T-helper 1 cell treated with Interleukin-12 subunit alpha and Interleukin-12 subunit beta and Interleukin-4 antibody, amounts not matched to agents 30 ng/mL and 1 ng/mL, for 36 hours (primary cell): Measurements from ENCODE around the gene HIBCH. TPM values are rescaled to one million over a fixed set of nuclear protein-coding genes. Genes with fewer than 3 reads are reported as not detected.
"Not testable (repeated sequence)": the region's sequence is repeated elsewhere in the genome, so short reads cannot be mapped to it uniquely, and the experiment has no call there.

ENCODE experiments used
- intact Hi-C: fragments of 100-400 bp; cut with micrococcal nuclease; formaldehyde crosslinking; loops from one replicate; pipeline ENCODE4 v1.15.1; 2024
- total RNA-seq: library from RNA; stranded (reverse); gene quantifications from 2 replicates; pipeline ENCODE4 v1.2.3, GENCODE V29; 2022

HIBCH gene, protein sequence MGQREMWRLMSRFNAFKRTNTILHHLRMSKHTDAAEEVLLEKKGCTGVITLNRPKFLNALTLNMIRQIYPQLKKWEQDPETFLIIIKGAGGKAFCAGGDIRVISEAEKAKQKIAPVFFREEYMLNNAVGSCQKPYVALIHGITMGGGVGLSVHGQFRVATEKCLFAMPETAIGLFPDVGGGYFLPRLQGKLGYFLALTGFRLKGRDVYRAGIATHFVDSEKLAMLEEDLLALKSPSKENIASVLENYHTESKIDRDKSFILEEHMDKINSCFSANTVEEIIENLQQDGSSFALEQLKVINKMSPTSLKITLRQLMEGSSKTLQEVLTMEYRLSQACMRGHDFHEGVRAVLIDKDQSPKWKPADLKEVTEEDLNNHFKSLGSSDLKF
- 17.2 and 18.8 TPM in 2 replicates for total RNA-seq

DNA sequence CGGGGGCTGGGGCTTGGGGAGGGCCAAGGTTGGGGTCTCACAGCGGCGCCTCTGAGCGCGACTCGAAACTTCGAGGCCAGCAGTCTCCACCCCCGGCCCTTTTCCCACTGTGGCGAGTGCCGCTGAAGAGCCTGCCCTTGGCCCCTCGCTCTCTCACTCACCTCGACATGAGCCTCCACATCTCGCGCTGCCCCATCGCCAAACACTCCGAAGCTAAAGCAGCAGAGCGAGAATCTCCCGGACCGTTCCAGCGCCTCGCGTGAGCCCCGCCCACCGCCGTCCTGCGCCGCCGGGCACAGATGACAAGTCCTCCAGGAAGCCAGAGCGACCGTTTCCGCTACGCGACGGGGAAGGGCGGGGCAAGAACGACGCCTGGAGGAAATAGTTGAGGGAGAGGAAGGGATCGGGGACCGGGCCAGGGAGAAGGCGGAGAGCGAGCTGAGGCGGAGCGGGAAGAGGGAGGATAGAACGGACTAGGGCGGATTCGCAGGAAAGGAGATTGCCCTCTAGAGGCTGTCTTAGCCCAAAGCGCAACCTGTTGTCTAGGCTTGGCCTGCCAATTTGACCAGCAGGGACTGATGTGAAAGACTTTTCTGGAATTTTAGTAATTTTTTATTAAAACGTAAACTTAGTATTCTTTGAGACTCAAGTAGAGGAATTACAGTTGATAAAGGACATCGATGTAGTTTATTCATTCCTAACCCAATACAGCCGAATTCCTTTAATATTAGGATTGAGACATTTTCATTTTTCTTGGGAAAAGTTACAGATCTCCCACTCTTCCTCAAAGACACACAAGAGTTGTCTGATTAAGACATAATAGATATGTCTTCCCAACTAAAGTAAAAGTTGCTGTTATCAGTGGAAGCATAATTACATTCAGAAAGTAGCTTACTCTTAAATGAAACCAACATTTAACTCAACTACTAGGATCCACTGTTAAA is at the start of gene HIBCH:
Gene HIBCH, minus strand, starts transcription at position 272 of the 944 bp plus-strand sequence. Its CDS starts 76 bp downstream, at position 196.
- intact Hi-C loops, result loop anchor here (1.0 to 10.0 kb wide), 14 partner anchors 24 to 879 kb away; partner anchors contain the start of genes ASNSD1, GLS, NAB1 and ORMDL1

DNA sequence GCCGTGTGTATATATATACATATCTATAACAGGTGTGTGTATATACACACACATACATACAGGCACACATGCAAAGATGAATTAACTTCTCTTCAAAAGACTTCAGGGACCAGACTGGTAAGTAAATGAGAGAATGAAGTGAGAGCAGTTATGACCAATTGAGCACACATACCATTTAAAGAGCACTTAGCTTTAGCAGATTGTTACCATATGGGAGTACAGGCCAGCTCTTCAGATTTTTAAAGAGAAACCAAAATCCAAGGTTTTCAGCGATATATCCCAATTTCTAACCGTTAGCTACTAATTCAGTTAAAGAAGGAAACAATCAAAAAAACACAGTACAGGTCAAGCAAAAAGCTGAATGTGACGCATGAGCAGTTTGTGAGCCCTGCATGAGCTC is 47.5 kb upstream of the HIBCH start:
- intact Hi-C loops, result no loop called here

DNA sequence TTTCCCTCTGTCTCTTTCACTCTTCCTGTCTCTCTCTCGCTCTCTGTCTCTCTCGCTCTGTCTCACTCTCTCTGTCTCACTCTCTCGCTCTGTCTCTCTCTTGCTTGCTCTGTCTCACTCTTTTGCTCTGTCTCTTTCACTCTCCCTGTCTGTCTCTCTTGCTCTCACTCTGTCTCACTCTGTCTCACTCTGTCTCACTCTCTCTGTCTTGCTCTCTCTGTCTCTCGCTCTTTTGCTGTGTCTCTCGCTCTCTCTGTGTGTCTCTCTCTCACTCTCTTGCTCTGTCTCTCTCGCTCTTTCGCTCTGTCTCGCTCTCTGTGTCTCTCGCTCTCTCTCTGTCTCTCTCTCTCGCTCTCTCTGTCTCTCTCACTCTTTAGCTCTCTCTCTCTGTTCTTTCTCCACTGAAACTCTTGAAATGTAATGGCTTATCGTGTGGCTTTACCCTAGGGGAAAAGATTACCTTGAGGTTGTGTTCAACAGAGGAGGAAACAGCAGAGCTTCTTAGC is 46.7 kb upstream of the HIBCH start:
- intact Hi-C loops, result no loop called here

DNA sequence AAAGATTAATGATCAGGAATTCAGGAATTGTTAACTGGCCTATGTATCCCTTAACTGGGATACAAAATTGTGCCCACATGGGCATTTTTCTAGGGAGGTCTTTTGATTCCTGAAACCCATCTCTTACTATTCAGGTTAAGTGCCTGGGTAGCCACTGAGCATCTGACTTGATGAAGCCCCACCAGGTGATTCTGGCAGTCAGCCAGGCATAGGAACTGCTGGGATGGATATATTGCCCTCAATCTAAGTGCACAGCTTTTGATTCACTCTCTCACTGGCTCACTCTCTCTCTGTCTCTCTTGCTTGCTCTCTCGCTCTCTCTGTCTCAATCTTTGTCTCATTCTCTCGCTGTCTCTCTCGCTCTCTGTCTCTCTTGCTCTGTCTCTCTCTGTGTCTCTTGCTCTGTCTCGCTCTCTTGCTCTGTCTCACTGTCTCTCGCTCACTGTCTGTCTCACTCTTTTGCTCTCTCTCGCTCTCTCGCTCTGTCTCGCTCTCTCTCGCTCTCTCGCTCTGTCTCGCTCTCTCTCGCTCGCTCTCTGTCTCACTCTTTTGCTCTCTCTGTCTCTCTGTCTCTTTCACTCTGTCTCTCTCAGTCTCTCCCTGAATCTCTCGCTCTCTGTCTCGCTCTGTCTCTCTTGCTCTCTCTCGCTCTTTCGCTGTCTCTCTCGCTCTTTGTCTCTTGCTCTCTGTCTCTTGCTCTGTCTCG is 46.0 kb upstream of the HIBCH start:
- intact Hi-C loops, result no loop called here

DNA sequence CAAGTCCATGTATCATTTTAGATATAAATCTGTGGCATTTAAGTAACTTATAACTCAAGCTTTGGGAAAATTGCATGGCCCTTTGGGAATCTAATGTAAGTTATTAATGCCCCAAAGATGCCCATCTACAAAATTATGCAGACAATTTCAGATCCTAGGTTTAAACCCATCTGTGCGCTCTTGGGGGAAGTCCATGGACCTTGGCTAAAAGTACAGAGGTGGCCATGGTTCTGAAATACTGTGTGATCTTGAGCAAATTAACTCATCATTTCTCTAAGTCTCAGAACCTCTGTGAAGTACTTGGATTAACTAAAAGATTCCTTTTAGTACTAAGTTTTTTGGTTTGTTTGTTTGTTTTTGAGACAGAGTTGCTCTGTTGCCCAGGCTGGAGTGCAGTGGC is 43.3 kb upstream of the HIBCH start:
- intact Hi-C loops, result no loop called here

DNA sequence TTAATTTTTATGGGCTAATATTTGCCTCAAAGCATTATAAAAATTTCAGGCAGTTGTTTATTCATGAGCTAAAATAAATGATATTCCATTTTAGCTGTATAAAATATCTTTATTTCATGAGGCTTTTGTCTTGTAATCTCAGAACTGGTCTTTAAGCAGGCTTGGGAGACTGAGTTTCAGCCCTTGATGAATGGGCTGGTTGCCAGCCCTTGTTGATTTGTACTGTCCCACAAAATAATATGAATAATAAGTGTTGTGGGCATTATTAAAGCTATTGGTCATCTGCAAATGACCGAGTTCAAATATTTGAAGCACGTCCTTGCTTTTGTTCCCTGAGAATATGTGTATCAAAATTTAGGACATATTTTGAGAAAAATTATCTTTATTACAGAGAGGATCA is 41.9 kb upstream of the HIBCH start:
- intact Hi-C loops, result no loop called here

DNA sequence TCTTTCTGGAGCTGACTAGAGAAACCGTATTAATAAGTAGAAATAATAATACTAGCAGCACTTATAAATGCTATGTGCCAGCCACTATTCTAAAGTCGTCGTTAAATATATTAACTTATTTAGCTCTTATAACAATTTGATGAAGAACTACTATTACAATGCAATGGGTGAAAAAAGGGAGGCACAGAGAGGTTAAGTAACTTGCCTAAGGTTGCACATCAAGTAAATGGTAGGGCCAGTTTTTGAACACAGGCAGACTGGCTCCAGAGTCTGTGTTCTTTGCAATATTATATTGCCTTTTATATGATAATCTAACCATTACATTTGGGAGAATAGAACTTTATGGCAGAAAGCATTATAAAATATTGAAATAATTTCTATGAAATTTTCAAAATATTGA is 41.3 kb upstream of the HIBCH start:
- intact Hi-C loops, result loop anchor here (1.0 kb wide), 3 partner anchors 11 to 42 kb away; partner anchors contain the start of gene HIBCH

DNA sequence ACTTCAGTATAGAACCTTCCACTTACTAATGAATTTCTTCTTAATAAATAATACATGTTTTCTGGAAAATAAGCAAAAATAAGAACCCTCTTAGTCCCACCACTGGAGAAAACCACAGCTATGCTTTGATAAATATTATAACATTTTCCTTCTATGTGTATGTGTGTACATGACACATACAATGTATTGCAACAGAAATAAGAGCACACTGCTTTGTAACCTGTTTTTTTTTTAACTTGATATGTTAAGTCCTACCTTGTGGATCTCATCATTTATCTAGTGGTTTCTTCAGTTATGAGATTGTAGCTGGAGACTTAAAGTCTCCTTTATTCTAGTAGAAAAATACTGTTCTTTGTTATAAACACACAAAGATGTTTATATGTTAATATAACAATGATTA is 40.9 kb upstream of the HIBCH start:
- intact Hi-C loops, result loop anchor here (1.0 kb wide), 3 partner anchors 12 to 41 kb away; partner anchors contain the start of gene HIBCH

DNA sequence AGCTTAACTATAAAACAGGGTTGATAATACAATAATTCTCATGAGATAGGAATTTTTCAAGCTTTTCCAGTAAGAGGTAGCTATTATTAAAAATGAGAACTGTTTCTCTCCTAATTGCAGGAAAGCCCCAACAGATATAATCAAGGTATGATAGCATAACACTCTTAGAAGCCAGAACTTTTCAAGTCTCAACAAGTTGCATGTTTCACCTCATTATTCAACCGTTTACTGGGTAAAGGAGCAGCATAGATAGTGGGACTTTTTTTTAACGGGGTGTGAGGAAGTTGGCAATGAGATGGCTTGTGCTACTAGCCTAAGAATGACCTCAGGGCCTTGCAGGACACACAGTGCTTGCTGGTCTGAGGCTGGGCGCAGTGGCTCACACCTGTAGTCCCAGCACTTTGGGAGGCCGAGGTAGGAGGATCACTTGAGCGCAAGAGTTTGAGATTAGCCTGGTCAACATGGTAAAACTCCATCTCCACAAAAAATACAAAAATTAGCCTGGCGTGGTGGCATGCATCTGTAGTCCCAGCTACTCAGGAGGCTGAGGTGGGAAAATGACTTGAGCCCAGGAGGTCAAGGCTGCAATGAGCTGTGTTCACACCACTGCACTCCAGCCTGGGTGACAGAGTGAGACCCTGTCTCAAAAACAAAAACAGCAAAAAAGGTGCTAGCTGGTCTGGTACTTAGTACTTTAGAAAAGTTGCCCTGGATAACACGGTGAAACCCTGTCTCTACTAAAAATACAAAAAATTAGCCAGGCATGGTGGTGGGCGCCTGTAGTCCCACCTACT is 39.2 kb upstream of the HIBCH start:
- intact Hi-C loops, result not testable (repeated sequence)

DNA sequence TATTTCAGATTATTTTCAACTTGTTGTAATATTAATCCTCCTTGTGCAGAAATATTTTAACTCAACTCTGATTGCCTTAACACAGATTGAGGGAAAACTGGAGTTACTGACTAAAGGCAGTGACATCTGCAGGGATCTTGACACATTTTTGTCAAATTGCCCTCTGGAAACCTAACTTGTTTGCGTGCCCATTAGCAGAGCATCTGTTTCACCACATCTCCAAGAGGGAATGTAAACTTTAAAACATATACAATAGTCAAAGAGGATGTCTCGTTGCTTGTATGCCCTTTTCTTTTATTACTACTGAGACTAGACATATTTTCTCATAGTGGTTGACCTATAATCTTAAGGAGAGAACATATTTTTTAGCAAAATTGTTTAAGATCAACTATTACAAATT is 38.0 kb upstream of the HIBCH start:
- intact Hi-C loops, result no loop called here

DNA sequence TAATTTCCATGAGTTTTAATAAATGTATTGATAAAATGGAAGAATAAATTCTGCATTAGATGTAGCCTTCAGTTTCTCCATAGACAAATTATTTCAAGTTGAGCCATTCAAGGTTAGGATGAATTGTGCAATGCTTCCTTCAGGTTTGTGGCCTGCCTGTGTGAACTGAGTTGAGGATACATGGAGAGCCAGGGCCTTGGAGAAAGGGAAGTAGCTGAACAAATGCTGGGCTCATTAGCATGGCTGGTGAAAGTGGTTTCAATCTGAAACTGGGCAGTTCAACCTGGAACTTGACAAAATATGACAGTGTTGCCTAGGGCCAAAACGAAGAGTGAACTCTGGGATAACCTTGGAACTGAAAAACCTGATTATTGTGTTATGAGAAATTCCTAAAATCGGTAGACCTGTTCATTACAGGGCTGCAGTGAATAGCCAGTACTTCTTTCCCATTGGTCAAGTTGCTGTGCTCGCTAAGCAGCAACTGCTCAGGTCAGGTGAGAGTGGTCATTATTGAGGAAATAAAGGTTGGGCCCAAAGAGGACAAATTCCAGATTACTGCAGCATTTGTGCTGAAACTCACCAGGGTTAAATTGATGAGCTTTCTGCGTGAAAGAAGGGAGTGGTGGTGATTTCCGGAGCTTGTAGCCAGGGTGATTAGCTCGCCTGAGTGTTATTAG is 36.5 kb upstream of the HIBCH start:
- intact Hi-C loops, result no loop called here

DNA sequence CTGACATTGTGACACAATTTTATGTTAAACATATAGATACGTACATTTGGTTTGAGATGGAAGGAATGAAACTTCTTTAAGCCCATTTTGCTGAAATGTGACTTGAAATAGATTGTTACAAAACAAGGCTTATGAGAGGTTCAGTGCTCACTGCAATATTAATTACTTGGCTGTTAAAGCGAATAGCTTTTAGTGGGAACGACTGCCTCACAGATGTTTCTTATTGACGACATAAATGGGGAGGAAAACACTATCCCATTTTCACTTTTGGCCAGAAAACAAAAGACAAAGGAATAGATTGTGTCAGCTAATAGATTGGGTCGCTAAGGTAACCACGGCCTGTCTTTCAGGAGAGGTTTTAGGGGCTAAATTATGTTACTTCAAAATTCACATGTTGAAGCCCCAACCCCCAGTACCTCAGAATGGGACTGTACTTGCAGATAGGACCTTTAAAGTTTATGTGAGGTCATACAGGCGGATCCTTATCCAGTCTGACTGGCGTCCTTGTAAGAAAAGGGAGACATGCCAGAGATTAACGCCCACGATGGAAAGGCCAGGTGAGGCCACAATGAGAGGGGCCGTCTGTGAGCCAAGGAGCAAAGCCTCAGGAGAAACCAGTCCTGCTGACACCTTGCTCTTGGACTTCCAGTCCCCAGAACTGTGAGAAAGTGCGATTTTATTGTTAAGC is 34.5 kb upstream of the HIBCH start:
- intact Hi-C loops, result no loop called here

DNA sequence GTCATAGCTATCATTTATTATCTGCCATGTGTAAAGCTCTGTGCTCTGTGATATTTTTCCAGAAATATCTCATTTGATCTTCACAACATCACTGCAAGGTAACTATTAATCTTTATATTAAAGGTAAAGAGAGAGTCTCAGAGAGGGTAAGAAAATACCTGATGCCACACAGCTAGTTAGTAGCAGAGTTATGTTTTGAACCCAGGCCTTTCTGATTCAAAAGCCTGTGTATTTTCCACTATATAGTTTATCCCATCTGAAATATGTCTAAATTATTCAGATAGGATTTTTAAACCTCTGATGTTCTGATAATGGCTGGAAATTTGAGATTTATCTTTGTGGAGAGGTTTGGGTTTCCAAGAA is 33.9 kb upstream of the HIBCH start:
- intact Hi-C loops, result no loop called here

DNA sequence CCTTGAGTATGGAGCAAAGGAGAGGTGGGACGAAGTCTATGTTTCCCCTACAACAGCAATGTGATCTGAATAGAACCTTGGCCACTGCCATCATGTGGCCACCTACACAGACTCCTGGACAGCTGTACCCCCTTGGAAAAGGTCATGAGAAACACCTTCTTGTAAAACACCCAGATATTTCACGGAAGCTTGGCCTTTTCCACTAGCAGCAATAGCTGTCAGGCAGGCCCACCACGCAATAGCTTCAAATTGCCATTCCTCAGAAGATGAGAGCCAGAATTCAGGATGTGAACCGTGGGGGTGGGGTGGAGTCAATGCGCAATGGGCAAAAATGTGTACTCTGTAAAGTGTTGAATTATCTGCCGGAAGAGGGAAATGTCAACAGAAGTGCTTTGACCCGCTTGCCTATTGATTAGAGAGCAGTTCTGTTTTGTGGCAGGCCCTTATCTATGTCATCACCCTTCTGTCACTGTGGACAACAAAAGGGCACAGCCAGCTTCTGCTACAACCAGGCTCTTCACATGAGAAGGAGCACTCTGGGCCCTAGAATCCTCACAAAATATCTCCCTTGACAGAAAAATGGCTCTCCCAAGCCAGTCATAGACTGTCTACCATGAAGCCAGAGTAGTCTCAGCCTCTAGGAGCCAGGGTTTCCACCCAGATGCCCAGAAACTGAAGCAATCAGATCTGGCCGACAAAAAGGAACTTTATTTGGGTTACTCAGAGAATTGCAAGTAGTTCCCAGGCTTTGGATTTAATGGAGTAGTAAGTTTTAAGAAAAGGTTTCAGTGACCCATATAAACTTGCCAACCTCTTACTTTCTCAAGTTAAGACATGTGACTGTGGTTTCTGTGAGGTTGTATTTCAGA is 33.3 kb upstream of the HIBCH start:
- intact Hi-C loops, result no loop called here

DNA sequence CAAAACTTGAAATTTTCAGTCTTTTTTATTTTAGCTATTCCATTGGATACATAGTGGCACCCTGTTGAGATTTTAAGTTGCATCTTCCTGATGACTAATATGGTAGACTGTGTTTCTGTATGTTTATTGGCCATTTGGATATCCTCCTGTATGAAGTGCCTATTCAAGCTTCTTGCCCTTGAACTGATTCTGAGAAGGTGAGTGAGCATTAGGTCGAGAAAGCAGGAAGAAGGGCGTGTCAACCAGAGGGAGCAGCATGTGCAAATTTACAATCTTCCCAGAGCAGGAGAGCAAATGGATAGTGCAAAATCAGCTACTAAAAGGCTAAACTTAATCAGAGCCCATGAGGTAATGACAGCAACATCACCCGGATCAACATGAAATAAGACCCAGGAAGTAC is 32.3 kb upstream of the HIBCH start:
- intact Hi-C loops, result no loop called here

DNA sequence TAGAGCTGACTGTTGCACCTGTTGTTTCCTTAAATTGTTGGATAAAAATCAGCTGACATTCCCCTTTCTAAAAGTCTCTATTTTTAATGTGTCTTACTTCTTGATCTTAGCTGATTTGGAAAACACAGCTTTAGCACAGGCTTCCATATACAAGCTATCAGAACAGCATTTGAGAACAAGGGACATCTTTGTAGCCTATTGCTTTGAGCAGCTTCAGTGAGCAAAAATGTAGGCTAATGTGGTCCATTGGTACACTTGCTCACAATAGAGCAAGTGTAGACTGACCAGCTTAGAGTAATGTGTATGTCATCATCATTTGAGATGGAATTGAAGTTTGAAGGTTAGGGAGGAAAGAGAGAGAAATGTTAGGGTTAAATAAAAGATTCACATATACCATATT is 30.7 kb upstream of the HIBCH start:
- intact Hi-C loops, result no loop called here

DNA sequence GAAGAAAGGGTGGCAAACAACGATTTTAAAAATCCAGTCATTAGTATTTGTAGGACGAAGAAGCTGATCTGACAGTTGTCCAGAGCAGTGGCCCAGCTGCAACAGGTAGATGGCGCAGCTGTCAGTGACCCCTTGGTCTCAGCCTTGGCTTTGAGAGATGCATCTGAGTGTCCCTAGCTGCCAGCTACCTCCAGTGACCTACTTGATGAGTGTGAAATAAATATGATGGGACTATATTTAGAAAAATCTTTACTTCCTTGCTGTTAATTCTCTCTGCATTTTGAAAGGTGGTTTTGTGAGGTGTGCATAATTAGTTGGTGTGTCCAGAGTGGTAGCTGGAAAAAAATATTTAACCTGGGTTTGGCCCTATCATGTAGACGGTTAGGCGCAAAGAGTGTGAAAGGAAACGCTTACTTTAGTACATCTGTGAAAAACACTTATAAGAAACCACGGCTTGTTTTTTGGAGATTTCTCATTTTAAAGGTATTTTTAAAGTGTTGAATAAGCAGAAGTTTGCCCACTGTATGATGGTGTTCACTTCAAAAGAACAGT is 24.7 kb upstream of the HIBCH start:
- intact Hi-C loops, result loop anchor here (1.0 to 10.0 kb wide), 6 partner anchors 16 to 560 kb away; partner anchors contain the start of genes GLS, HIBCH, MFSD6 and ORMDL1
